GM18498 (cell line): ENCODE measurements around the gene SLC48A1.

Experiments used
- ATAC-seq: cut with Tn5 transposase; IDR thresholded peaks from one replicate; pipeline ENCODE4 v1.9.1; 2021; ENCODE audit warnings: mild to moderate bottlenecking, moderate library complexity; ENCODE audit not compliant: unreplicated experiment

Gene SLC48A1

DNA sequence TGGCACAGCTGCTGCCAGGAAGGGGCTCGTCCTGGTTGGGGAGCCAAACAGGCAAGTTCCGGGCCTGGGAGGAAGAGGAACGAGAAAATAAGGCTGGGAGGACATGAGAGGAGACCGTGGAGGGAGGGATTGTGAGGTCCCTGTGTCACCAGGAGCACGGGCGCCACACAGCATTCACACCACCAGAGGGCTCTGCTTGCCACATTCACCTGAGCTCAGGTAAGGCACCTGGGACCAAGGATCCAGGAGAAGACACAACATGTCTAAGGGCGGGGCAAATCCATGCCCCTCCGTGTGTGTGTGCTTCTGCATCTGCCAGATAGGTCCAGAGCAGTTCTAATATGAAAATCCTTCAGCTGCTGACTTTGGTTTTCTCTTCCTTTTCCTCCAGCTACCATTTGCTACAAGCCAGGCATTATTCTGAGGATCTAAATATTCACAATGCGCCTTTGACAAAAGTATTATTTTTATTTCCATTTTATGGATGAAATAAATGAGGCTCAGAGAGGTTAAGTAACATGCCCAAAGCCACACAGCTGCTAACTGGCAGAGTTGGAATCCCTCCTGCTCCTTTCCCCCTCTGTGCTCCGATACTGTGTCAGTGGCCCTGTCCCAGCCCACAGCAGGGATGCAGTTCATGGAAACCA lies 28.9 kb upstream of the SLC48A1 start:
- no peak for ATAC-seq

DNA sequence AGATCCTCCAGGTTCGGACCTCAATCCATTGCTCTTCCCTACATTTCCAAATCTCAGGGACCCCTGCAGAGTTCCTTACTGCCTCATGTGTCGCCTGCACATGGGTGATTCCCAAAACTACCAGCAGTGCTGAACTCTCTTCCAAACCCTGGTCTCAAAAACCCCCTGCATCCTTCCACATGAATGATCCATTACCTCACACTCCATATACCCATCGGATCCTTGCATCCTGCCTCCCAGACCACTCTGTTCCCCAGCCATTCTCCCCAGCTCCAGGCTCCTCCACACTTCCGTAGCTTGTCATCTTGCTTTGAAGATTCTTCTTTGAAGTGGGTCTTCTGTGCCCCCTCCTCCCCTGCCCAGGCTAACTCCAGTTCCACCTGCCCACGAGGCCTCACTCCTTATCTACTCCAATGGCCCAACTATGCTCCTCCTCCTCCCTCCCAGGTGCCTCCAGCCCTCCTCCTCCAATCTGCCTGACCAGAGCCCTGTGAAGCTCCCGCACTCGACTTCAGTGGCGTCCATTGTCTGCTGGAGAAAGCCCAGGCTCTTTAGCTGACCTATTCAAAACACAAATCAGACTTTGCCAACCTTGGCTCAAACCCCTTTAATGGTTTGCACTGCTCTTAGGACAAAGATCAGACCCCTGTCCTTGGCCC lies 28.1 kb upstream of the SLC48A1 start:
- no peak for ATAC-seq

DNA sequence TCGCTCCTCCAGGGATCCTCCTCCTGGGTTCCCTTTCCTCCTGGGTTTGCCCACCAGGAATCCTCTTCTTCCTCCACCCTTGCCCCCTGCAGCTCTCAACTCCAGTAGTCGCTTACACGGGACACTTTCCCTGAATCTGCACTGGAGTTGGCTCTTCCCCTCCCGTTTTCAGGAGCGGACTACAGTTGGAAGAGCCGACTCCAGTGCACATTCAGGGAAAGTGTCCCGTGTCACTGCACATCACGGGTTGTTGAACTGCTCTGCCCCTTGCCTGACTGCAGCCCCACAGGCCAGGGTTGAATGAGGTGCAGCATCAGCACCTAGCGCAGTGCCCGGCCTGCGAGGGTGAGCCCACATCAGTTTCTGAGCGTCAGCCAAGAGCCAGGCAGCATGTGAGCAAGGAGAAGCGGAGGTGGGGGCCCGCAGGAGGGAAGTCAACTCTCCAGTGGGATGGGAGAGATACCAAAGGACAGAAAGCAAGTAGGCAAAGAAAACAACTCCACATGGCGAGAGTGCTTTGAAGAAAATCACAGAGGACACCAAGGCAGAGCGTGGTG lies 27.5 kb upstream of the SLC48A1 start:
- ATAC-seq, result no peak

DNA sequence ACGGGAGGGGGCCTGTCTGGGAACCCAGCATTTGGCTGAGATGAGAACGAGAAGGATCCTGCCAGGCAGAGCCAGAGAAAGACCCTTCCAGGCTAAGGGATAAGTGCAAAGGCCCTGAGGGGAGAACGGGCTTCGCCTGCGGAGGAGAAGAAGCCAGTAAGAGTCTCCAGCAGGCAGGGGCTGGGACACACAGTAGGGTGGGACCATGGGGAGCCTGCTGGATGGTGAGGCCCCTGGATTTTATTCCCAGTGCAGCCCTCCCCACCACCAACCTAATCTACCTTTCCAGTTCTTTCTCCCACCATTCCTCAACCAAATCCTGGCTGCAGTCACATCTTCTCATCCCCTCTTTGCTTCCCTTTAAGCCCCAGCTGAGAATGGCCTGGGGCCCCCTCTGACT lies 27.0 kb upstream of the SLC48A1 start:
- ATAC-seq, result no peak

DNA sequence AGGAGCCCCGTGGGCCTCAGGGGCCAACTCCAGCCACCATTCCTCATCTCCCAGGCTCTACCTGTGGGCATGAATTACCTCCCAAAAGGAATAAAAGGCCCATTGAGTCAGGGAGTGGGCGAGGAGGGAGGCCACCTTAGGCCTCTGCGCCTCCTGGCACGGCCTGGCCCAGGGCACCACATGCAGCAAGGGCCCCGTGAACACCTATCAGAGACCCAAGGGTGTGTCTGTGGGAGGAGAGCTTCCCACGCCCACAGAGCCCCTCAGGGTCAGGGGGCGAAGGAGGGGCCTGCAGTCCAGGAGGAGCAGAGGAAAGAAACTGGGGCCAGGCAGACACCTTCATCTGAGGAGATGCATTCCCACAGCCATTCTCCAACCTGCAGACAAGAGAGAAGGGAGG lies 26.5 kb upstream of the SLC48A1 start:
- no peak for ATAC-seq

DNA sequence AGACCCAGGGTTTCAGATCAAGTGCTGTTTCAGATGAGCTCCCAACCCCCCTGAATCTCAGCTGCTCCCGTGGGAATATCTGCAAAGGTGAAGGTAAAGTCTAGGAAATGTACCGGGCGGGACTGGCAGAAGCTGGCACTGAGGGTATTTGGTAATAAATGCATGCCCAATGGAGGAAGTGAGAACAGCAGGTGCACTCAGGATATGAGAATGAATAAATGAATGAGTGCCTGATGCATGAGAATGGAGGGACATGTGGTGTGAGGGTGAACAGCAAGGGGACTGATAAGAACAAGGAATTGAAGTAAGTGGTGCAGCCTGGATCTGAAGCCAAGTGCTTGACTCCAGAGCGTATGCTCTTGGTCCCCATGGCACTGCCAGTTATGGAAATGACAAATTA lies 25.9 kb upstream of the SLC48A1 start:
- peak; percentile 46 for ATAC-seq

DNA sequence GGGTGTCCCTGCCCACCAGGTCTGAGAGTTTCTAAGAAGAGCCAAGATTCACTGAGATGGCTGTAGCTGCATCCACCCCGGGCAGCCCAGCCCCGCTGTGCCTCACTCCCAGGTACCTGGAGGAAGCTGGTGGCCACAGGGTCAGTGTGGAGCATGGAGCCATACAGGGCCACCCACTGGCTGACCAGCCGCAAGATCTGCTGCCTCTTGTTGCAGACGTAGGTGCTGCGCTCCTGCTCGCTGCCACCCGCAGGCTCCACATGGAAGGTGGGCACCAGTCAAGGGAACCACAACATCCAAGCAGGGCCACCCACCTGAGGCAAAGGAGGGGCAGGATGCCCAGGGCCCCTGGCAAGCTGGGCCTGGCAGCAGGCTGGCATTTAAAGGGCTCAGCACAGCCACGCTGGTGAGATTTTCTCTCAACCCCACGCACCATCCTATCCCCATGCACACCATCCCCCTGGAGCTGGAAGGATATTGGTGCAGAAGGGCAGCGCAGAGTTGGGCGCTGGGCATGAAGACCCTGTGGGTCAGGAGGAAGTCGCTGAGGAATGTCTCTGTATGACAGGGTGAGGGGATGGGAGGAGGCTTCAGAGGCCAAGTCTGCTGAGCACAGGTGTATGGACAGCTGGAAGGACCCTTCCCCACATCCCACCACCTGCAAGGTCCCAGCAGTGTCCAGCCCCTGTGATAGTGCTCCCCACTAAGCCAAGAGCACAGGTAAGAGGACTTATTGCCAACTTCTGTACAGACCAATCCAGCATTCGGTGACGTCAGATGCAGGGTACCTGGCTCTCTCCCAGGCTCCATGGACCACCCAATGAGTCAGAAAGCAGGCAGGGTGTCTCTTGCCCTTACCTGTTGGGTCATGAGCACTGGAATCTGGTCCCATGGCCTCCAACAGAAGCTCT lies 25.2 kb upstream of the SLC48A1 start:
- ATAC-seq, result peak; percentile 9

DNA sequence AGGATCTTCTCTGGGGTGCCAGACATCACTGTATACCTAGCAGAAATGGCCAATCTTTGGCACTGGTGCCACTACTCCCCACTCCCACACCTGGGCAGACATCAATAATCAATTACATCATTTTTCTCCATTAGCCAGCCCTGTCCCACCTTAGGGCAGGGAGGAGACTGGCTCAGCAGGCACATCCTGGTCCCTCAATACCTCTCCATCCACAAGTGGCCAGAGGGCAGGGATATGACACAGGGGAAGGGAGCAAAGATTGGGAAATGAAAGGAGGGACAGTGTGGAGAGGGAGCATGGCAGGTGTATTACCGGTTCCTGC lies 24.6 kb upstream of the SLC48A1 start:
- no peak for ATAC-seq

DNA sequence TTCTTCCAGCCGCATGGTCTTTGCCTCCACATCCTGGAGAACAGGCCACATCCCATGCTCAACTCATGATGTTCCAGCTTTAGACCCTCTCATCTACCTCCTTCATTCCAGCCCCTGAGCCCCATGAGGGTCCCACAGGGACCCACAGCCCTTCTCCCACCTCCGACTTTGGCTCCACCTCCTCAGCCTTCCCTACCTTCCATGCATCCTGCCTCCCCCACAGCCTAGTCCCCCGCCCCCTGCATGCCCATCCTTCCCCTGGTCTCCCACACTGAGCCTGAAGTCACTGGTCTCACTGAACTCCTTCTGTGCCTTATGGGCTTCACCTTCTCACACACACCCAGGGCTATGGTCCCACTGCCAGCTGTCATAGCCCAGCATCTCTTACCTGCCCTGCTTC lies 24.1 kb upstream of the SLC48A1 start:
- ATAC-seq, result no peak

DNA sequence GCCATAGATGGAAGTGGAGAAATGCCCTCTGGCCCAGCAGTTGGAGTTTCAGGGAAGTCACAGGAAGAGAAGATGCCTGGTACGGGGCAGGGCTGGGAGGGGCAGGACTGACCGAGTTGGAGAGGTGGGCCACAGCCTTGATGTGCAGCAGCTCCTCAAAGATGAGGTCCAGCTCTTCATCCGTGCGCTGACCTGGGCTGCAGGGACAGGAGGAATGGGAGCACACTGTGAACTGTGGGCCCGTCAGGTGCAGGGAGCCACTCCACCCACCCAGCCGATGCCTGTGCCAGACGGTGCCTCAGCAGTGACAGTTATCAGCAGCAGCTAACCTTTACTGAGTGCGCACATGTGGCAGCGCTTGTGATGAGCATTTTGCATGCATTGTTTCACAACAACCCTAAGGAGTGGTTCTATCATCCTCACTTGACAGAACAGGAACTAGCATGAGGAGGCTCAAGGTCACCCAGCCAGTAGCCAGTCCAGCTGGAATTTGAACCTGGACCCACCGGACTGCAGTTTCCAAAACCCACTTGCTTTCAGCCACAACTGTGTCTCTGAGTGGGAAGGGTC lies 22.7 kb upstream of the SLC48A1 start:
- no peak for ATAC-seq

DNA sequence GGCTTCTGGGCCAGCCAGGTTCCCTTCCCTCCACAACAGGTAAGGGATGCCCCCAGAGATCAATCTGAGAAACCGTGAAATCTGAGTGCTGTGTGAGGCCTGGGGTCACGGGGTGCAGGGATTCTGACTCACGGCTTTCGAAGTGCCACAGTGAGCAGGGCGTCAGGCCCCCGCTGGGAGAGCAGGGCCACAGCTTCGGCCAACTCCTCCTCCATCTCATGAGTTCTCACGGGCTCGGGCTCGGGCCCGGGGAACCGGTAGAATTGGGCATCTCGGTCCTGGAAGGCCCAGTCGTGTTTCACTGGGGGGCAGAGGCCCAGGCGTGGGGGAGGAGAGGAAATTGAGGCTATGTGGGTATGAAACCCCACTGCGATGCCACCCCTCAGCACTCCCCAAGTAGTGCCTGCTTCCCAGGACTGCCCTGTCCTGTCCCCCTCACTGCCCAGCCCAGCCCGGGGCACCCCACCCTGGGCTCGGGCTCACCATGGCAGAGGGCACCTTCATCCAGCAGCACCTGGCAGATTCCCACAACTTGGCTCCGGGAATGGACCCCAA lies 22.0 kb upstream of the SLC48A1 start:
- no peak for ATAC-seq

DNA sequence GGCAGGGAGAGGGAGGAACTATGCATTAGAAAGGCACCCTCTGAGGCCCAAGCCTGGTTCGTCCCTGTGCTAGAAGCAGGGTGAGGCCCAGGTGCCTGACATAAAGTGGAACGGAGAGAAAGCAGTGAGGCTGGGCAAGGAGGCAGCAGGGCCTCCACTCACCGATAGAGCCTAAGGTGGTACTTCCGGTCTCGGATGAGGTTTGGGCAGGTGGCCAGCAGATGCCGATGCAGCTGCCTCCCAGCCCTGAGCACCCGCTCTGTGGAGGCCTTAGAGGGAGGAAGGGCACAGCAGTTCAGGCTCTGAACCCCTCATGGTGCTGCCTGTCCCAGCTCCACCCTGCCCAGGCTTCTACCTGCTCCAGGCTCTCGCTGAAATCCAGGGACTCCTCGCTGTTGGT lies 21.5 kb upstream of the SLC48A1 start:
- no peak for ATAC-seq

DNA sequence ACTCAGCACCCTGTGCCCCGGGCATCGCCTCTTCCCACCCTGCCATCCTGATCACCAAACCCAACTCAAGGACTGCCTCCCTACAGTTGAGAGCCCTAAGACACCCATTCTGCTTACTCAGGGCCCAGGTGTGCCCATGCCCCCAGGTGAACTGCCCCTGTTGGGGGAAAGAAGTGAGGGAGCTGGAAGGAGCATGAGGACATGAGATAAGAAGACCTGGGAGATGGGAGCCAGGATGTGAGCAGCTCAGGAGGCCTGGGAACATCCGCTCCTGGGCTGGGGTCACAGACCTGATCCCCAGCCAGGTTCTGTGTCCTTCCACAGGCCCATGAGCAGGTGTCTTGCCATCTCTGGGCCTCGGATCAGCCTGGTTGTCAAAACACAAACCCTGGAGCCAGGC lies 20.9 kb upstream of the SLC48A1 start:
- no peak for ATAC-seq

DNA sequence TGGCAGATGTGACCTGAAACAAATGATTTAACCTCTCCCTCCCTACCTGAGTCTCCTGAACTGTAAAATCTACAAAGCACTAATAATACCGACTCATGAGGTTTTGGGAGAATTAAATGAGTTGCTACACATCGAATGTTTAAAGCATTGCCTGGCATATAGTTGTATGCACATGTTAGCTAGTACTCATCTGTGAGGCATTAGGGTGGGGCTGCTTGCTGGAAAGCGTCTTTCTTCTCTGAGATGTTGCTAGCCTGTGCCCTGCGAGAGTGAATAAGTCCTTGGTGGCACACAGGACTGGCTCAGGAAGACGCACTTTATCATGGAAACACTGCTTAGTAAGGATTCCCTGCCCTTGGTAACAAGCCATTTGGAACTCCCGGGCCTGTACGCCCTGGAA lies 20.5 kb upstream of the SLC48A1 start:
- ATAC-seq, result no peak

DNA sequence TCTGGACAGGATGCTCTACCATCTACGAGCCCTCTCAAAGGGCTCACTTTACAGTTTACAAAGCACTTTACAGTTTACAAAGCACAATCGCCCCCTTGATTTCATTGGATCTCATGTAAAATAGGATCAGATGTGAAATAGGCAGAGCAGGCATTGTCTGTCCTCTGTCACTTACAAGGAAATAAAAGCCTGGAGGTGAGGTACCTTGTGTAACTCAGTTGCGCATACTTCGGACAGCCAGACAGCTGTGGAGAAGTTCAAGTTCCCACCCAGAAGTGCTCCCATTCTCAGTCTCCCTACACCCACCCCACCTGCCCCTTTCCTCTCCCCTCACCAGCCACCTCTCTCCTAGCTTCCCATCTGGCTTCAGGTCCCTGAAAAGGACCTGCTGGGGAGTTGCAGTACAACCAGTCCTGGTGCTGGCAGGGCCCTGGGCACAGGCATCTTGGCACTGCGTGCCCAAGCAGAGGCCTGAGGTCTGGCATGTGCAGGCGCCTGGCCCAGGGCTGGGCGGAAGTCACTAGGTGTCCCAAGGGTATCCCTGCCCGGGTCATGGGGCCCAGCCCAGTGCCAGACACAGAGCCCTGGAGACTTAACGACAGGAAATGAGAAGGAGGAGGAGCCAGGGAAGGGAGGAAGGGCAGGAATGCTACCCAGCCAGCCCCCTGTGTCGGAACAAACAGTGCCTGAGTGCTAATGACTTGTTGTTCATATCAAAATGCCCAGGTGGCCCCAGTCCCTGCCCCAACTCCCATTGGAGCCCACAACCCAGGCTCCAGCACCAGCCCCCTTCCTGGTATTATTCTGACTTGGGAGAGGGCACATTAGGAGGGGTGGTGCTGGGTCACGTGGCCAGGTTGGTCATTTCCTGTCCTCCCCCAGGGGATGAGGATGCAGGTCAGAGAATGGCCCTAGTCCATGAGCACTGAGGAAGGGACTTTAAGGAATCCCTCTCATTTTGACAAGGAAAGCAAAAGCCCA lies 19.7 kb upstream of the SLC48A1 start:
- no peak for ATAC-seq

DNA sequence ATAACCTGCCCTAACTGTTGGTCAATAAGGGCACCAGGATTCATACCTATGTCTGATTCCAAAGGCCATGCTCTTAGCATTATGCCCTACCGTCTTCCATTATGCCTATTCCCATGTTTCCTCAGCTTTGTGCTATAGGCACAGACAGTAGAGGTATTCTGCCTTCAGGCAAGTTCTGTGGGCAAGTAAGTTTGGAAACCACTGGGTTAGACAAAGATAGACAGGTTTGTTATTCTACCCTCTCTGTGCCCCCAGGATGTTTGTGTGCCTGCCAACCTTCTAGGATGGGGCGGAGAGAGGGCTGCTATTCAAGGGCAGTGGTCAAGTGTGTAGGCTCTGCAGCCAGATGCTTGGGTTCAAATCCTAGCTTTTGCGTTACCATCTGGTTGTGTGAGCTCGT lies 18.9 kb upstream of the SLC48A1 start:
- no peak for ATAC-seq

DNA sequence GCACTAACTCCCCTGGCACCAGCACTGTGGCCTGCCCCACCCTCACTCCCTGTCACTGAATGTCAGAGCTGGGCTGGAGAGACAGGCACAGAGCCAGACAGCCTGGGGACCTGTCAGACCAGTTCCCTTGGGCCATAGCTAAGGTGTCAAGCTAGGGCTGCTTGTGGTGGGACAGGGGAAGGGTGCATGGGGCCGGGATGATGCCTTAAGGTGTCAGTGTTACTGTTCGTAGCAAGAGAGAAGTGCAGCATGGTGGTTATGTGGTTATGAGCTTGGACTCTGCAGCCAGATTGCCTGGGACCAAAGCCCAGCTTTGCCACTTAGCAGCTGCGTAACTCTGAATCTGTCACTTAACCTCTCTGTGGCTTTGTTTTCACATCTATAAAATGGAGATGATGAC lies 18.2 kb upstream of the SLC48A1 start:
- ATAC-seq, result peak; percentile 31

DNA sequence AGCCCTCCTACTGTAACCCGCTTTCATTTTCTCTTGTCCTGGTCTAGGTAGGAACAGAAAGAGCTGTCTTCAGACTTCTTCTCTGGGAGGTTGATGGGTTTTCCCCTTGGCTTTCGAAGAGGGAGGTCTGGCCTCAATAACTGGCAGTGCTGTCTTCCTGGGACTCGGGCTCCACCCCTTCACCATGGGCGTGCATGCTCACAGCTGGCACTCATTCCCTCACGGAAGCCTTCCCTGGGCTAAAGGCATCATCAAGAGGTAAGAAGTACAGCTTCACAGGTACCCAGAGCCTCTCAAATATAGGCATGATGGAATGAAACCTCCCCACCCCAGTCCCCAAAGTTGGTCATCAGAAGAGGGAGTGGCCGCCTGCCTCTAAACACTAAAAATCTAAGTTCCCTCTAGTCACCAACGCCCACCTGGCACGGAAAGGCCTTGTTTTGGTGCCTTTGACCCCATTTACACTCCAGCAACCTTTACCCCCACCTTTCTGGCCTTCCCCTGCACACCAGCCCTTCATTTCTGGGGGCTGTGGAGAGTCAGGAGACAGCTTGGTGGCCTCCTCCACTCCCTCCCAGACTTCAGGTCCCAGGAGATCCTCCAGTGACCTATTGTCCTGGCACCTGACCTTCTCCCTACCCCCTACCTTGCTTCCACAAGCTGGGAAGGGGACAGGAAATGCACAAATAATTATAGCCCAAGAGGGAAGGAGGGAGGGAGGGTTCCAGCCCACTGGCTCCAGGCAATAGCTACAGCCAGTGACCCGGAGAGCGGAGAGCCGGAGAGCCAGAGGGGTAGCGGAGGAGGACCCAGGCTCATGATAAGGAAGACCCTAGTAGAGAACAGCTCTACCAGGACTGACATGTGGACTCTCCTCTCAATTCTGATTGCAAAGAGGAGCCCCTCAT lies 17.1 kb upstream of the SLC48A1 start:
- peak; percentile 70 for ATAC-seq

DNA sequence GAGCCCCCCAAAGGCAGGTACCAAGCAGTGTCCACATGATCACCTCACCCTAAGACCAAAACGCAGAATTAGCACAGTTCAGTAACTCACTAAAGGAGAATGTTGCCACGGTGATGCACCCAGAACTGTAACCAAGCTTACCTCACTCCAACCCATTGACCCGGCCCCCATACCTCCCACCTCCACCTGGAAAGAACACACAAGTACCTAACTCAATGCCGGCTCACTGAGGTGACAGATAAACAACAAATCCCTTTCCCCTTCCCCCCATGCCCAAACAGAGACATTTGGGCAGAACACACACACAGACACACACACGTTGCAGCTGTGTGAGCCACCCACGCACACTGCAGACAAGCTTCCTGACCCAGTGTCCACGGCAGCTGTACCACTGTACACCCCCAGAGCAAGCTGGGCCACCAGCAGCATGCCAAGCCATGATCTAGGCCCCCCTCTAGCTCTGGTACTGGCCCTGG lies 15.6 kb upstream of the SLC48A1 start:
- ATAC-seq, result no peak
